A549 (cell line): ENCODE results near the gene ZBTB12. TPM values are rescaled to one million over a fixed set of nuclear protein-coding genes. Genes with fewer than 3 reads are reported as not detected.

Experiments
- ATAC-seq, 2 experiments: fragments of 200-7000 bp in 1 of 2; fragments of >200 bp in 1 of 2; cut with Nextera tagmentation in 1 of 2; cut with Tn5 transposase in 1 of 2; 3 replicates each; pipeline versions ENCODE4 v1.8.0 to v1.9.1; 2018 to 2020; ENCODE audit warnings: mild to moderate bottlenecking in 1 of 2, moderate library complexity in 1 of 2
- CTCF ChIA-PET: fragments of 300-600 bp; sonication (Branson Sonifier 250); formaldehyde crosslinking; extraction: SDS; loops from one replicate; lab custom pipeline; 2021; ENCODE audit warnings: antibody characterized with exemption, inconsistent platforms; lab: Yijun Ruan, JAX
- POLR2A ChIA-PET: fragments of 350-600 bp; formaldehyde crosslinking; extraction: SDS; loops from one replicate; lab custom pipeline; 2021; ENCODE audit warnings: antibody characterized with exemption, inconsistent platforms; lab: Yijun Ruan, JAX
- DNase-seq, 2 experiments: peaks; one replicate each; pipeline versions ENCODE4 v3.0.0 to v3.0.0-alpha.2; 2011 to 2016; ENCODE audit warnings: low read depth in 1 of 2, low spot score in 1 of 2
- FAIRE-seq: peaks from 2 replicates; lab custom pipeline; 2011; peaks lifted over from hg19 to GRCh38; lab: Jason Lieb, UNC
- H3K27ac ChIP-seq, 2 experiments: fragments of >200 bp; sonication (Bioruptor Twin); formaldehyde crosslinking; 3 replicates each; pipeline ENCODE4 v1.5.1; 2016 to 2017
- H3K4me1 ChIP-seq: fragments of >200 bp; sonication (Bioruptor Twin); formaldehyde crosslinking; 3 replicates; pipeline ENCODE4 v1.6.1; 2016
- H3K4me2 ChIP-seq: fragments of >200 bp; sonication (Bioruptor Twin); formaldehyde crosslinking; 3 replicates; pipeline ENCODE4 v1.6.1; 2016
- H3K4me3 ChIP-seq: fragments of >200 bp; sonication (Bioruptor Twin); formaldehyde crosslinking; 3 replicates; pipeline ENCODE4 v1.5.1; 2016
- H3K9me3 ChIP-seq: fragments of >200 bp; sonication (Bioruptor Twin); formaldehyde crosslinking; 3 replicates; pipeline ENCODE4 v1.6.1; 2016
- CEBPB ChIP-seq, 2 experiments: fragments of >200 bp in 1 of 2; sonication (Bioruptor Twin) in 1 of 2; formaldehyde crosslinking in 1 of 2; IDR thresholded peaks; 2 replicates each; pipeline ENCODE4 v1.6.1; 2012 to 2016
- CTCF ChIP-seq: fragments of >200 bp; sonication (Bioruptor Twin); formaldehyde crosslinking; IDR thresholded peaks from 3 replicates; pipeline ENCODE4 v1.5.1; 2016
- E2F6 ChIP-seq: IDR thresholded peaks from 2 replicates; pipeline ENCODE4 v1.6.1; 2012; ENCODE audit warnings: low read depth, borderline replicate concordance
- EHMT2 ChIP-seq: fragments of 200-600 bp; sonication (generic); IDR thresholded peaks from 2 replicates; pipeline ENCODE4 v1.6.1; 2016; ENCODE audit warnings: antibody characterized with exemption, low read depth, mild to moderate bottlenecking, moderate library complexity
- ELK1 ChIP-seq: fragments of 150-350 bp; IDR thresholded peaks from 2 replicates; pipeline ENCODE4 v1.6.1; 2014; ENCODE audit warnings: low read depth, mild to moderate bottlenecking, low read length
- FOXS1 ChIP-seq: fragments of 250-450 bp; sonication (Bioruptor Pico); IDR thresholded peaks from 2 replicates; pipeline ENCODE4 v1.5.0; 2020; ENCODE audit warnings: mild to moderate bottlenecking, moderate library complexity
- GATA3 ChIP-seq: IDR thresholded peaks from 2 replicates; pipeline ENCODE4 v1.6.1; 2012; ENCODE audit warnings: borderline replicate concordance
- HDAC2 ChIP-seq: fragments of 200-600 bp; sonication (generic); IDR thresholded peaks from 2 replicates; pipeline ENCODE4 v1.6.1; 2016
- HEYL ChIP-seq: fragments of 250-450 bp; sonication (Bioruptor Pico); IDR thresholded peaks from 2 replicates; pipeline ENCODE4 v1.8.0; 2021; ENCODE audit warnings: mild to moderate bottlenecking, moderate library complexity
- HMGXB4 ChIP-seq: fragments of 250-450 bp; sonication (Bioruptor Pico); IDR thresholded peaks from 2 replicates; pipeline ENCODE4 v1.5.0; 2021; ENCODE audit warnings: mild to moderate bottlenecking, moderate library complexity, borderline replicate concordance
- HOXB13 ChIP-seq: fragments of 250-450 bp; sonication (Bioruptor Pico); IDR thresholded peaks from 2 replicates; pipeline ENCODE4 v1.5.0; 2020; ENCODE audit warnings: low read depth, mild to moderate bottlenecking, moderate library complexity
- HOXB5 ChIP-seq: fragments of 250-450 bp; sonication (Bioruptor Pico); IDR thresholded peaks from 2 replicates; pipeline ENCODE4 v1.5.0; 2020; ENCODE audit warnings: mild to moderate bottlenecking, moderate library complexity
- JUN ChIP-seq, 2 experiments: fragments of >200 bp; sonication (Bioruptor Twin); formaldehyde crosslinking; IDR thresholded peaks; 2 replicates in 1 of 2; 3 replicates in 1 of 2; pipeline ENCODE4 v1.6.1; 2016 to 2017
- KDM5A ChIP-seq: fragments of 200-600 bp; sonication (generic); IDR thresholded peaks from 2 replicates; pipeline ENCODE4 v1.6.1; 2016; ENCODE audit warnings: antibody characterized with exemption, mild to moderate bottlenecking
- MYC ChIP-seq: IDR thresholded peaks from 2 replicates; pipeline ENCODE4 v1.6.1; 2012; ENCODE audit warnings: mild to moderate bottlenecking, inconsistent platforms, low read length, improper control_type of control experiment, borderline replicate concordance
- NPAS2 ChIP-seq: fragments of 250-450 bp; sonication (Bioruptor Pico); IDR thresholded peaks from 2 replicates; pipeline ENCODE4 v1.8.0; 2022; ENCODE audit warnings: mild to moderate bottlenecking, moderate library complexity, borderline replicate concordance
- POLR2AphosphoS2 ChIP-seq: conservative IDR thresholded peaks from 2 replicates; pipeline ENCODE4 v1.6.1; 2012; ENCODE audit warnings: low read length, improper control_type of control experiment, inconsistent platforms
- RARB ChIP-seq: fragments of 250-450 bp; sonication (Bioruptor Pico); IDR thresholded peaks from 2 replicates; pipeline ENCODE4 v1.8.0; 2021; ENCODE audit warnings: mild to moderate bottlenecking, moderate library complexity
- RNF2 ChIP-seq: fragments of 200-600 bp; sonication (generic); IDR thresholded peaks from 2 replicates; pipeline ENCODE4 v1.6.1; 2016; ENCODE audit warnings: low read depth, mild to moderate bottlenecking, antibody characterized with exemption, moderate library complexity, borderline replicate concordance
- ZNF302 ChIP-seq: fragments of 250-450 bp; sonication (Bioruptor Pico); IDR thresholded peaks from 2 replicates; pipeline ENCODE4 v1.9.0; 2021; ENCODE audit warnings: inconsistent platforms, mild to moderate bottlenecking, moderate library complexity
- WGBS: methylation state at CpG from one replicate; pipeline ENCODE4 v1.1.6; 2017; ENCODE audit errors: missing lambda C conversion rate; 5-methylcytosine and 5-hydroxymethylcytosine counted together
- polyA plus RNA-seq, 4 experiments: library from polyadenylated mRNA; depleted of rRNA in 3 of 4; stranded (reverse); fragments of >200 nt; fragmentation: RNase III in 1 of 4; extraction: RNeasy Plus Mini Kit Qiagen cat#74134 plus additional on column Dnase treatment in 1 of 4; gene quantifications; 2 replicates in 3 of 4; 3 replicates in 1 of 4; pipeline ENCODE4 v1.2.3, GENCODE V29; 2011 to 2017
- TF ChIP-seq, protein P1 (sequence below): IDR thresholded peaks from 2 replicates; pipeline ENCODE4 v1.6.1; 2012
- TF ChIP-seq, protein P2 (sequence below): fragments of 450-650 bp; IDR thresholded peaks from 2 replicates; pipeline ENCODE4 v1.6.1; 2014; ENCODE audit warnings: antibody characterized with exemption
- TF ChIP-seq, protein P3 (sequence below): fragments of >200 bp; sonication (Bioruptor Twin); formaldehyde crosslinking; IDR thresholded peaks from 3 replicates; pipeline ENCODE4 v1.6.1; 2016

ZBTB12 gene
- polyA plus RNA-seq, 2 of the 4 experiments (the other 2 are of a cell fraction): 2.2 to 10.0 TPM

GRCh38 chr6:31943742-31944141 is 41.9 kb upstream of the ZBTB12 start:
- Histone ChIP-seq H3K4me3 (no peak overlapping the region), H3K4me1 (peaks cover 32% of the 10 kb centered on the region), H3K9me3 (no peaks in the 10 kb centered on the region), H3K4me2 (no peak overlapping the region), H3K27ac (no peak overlapping the region)
- POLR2A ChIA-PET: no interaction called here
- no peak for FAIRE-seq
- 83% methylated on average over 2 of the region's 3 CpGs for WGBS
- no peak for ATAC-seq
- TF ChIP-seq CEBPB (IDR thresholded peaks at IDR 0.05) (no peak), HOXB13 (CRISPR knock-in tag) (no peak), GATA3 (no peak), HEYL (CRISPR knock-in tag) (no peak), E2F6 (no peak), EHMT2 (no peak), FOXS1 (CRISPR knock-in tag) (no peak), KDM5A (no peak), HMGXB4 (no peak), RNF2 (no peak), CTCF (no peak), NPAS2 (CRISPR knock-in tag) (no peak), POLR2AphosphoS2 (no peak), ZNF302 (no peak), HDAC2 (no peak)
- TF ChIP-seq, protein P1, sequence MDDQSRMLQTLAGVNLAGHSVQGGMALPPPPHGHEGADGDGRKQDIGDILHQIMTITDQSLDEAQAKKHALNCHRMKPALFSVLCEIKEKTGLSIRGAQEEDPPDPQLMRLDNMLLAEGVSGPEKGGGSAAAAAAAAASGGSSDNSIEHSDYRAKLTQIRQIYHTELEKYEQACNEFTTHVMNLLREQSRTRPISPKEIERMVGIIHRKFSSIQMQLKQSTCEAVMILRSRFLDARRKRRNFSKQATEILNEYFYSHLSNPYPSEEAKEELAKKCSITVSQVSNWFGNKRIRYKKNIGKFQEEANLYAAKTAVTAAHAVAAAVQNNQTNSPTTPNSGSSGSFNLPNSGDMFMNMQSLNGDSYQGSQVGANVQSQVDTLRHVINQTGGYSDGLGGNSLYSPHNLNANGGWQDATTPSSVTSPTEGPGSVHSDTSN: no peak
- TF ChIP-seq, protein P2, sequence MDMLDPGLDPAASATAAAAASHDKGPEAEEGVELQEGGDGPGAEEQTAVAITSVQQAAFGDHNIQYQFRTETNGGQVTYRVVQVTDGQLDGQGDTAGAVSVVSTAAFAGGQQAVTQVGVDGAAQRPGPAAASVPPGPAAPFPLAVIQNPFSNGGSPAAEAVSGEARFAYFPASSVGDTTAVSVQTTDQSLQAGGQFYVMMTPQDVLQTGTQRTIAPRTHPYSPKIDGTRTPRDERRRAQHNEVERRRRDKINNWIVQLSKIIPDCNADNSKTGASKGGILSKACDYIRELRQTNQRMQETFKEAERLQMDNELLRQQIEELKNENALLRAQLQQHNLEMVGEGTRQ: no peak
- TF ChIP-seq, protein P3, sequence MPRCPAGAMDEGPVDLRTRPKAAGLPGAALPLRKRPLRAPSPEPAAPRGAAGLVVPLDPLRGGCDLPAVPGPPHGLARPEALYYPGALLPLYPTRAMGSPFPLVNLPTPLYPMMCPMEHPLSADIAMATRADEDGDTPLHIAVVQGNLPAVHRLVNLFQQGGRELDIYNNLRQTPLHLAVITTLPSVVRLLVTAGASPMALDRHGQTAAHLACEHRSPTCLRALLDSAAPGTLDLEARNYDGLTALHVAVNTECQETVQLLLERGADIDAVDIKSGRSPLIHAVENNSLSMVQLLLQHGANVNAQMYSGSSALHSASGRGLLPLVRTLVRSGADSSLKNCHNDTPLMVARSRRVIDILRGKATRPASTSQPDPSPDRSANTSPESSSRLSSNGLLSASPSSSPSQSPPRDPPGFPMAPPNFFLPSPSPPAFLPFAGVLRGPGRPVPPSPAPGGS: no peak
- CTCF ChIA-PET: interaction anchor here (2.7 kb wide), 1 partner anchor 9 kb away, joined by 16 read pairs; no protein-coding TSS in a partner anchor
- DNase-seq: no peak

DNA sequence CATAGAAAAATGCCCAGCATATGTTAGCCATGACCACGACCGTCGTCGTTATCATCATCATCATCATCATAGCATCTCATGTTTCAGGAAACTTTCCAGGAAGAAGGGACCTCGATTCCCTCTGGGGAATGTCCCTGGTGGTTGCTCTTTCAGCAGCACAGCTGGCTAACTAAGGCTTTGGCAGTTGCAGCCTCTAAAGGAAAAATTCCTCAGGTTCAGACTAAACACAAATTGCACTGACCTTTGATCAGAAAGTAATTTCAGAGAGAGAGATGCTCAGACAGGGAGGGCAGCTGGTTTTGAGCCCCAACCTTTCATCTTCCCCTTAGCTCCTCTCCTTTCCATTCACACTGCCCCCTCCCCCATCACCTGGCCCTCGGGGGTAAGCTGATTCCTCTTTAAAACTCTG is 38.4 kb upstream of the ZBTB12 start:
- Histone ChIP-seq H3K9me3 (no peaks in the 10 kb centered on the region), H3K27ac (peak overlapping the region in 1 of 2 experiments; percentile 50; a peak in 2 of 6 replicates), H3K4me3 (no peak overlapping the region), H3K4me1 (peaks cover 21% of the 10 kb centered on the region), H3K4me2 (peak overlapping the region; percentile 35; the same call in 2 of the 3 replicates)
- ChIA-PET CTCF (interaction anchor here (0.5 to 2.9 kb wide), 4 partner anchors 12 to 244 kb away, joined by 3 to 11 read pairs (median 3); no protein-coding TSS in a partner anchor), POLR2A (interaction anchor here (1.2 kb wide), 1 partner anchor 12 kb away, joined by 4 read pairs; no protein-coding TSS in a partner anchor)
- TF ChIP-seq HOXB5 (CRISPR knock-in tag): no peak
- TF ChIP-seq, protein P2: no peak
- TF ChIP-seq RARB (CRISPR knock-in tag): no peak
- TF ChIP-seq ELK1: no peak
- no peak for TF ChIP-seq JUN (IDR thresholded peaks at IDR 0.05)
- no peak for TF ChIP-seq ZNF302
- TF ChIP-seq MYC: no peak
- peak in 1 of 2 experiments; percentile 16; a peak in 1 of 6 replicates for ATAC-seq
- DNase-seq: no peak
- 14% methylated on average over 3 of the region's 6 CpGs for WGBS
- FAIRE-seq: no peak
